Fibroblast of lung (primary cell): ENCODE results near the gene IDI1.

Experiments
- CTCF ChIP-seq, 2 donors: IDR thresholded peaks in 1 of 2; conservative IDR thresholded peaks in 1 of 2; 1 replicate in 1 of 2; 2 replicates in 1 of 2; pipeline ENCODE4 v1.5.1; 2011 to 2012; ENCODE audit warnings: low read length in 2 of 2, control low read depth in 1 of 2, inconsistent platforms in 1 of 2, low read depth in 1 of 2, mild to moderate bottlenecking in 1 of 2
- EZH2 ChIP-seq: IDR thresholded peaks from 2 replicates; pipeline ENCODE4 v1.5.1; 2012; ENCODE audit warnings: low read length, control low read depth, mild to moderate bottlenecking; ENCODE audit errors: missing control alignments

GRCh38 chr10:1063232-1063865 is 14.4 kb upstream of the IDI1 start:
- TF ChIP-seq CTCF (conservative IDR thresholded peaks at IDR 0.05 in 1 of 2, IDR thresholded peaks at IDR 0.05 in 1 of 2; ENCODE audit: low read depth in 1 of 2, low read length in 2 of 2) (no peak), EZH2 (no peak)
